GM12872 (cell line): ENCODE data around the gene KLHL36.

Experiments used
- TF ChIP-seq, protein P1 (sequence below): IDR thresholded peaks from 3 replicates; pipeline ENCODE4 v1.5.1; 2011; ENCODE audit warnings: low read depth, mild to moderate bottlenecking, low read length, moderate library complexity; ENCODE audit not compliant: insufficient read depth

Gene KLHL36

DNA sequence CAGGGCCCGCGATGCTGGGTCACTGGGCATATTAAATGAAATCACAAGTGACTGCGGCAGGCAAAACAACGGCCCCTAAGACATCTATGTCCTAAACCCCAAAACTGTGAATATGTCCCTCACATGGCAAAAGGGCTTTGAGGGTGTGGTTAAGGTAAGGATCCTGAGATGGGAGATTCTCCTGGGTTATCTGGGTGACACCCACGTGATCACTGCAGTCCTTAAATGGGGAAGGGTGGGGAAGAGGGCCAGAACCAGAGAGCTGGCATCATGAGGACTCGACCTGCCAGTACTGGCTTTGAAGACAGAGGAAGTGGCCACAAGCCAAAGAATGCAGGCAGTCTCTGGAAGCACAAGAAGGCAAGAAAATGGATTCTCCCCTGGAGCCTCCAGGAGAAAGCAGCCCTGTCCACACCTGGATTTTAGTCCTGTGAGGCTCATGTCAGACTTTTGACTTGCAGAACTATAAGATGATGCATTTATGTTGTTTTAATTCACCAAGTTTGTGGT is 42.9 kb upstream of the KLHL36 start:
- TF ChIP-seq, protein P1, sequence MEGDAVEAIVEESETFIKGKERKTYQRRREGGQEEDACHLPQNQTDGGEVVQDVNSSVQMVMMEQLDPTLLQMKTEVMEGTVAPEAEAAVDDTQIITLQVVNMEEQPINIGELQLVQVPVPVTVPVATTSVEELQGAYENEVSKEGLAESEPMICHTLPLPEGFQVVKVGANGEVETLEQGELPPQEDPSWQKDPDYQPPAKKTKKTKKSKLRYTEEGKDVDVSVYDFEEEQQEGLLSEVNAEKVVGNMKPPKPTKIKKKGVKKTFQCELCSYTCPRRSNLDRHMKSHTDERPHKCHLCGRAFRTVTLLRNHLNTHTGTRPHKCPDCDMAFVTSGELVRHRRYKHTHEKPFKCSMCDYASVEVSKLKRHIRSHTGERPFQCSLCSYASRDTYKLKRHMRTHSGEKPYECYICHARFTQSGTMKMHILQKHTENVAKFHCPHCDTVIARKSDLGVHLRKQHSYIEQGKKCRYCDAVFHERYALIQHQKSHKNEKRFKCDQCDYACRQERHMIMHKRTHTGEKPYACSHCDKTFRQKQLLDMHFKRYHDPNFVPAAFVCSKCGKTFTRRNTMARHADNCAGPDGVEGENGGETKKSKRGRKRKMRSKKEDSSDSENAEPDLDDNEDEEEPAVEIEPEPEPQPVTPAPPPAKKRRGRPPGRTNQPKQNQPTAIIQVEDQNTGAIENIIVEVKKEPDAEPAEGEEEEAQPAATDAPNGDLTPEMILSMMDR, result no peak

DNA sequence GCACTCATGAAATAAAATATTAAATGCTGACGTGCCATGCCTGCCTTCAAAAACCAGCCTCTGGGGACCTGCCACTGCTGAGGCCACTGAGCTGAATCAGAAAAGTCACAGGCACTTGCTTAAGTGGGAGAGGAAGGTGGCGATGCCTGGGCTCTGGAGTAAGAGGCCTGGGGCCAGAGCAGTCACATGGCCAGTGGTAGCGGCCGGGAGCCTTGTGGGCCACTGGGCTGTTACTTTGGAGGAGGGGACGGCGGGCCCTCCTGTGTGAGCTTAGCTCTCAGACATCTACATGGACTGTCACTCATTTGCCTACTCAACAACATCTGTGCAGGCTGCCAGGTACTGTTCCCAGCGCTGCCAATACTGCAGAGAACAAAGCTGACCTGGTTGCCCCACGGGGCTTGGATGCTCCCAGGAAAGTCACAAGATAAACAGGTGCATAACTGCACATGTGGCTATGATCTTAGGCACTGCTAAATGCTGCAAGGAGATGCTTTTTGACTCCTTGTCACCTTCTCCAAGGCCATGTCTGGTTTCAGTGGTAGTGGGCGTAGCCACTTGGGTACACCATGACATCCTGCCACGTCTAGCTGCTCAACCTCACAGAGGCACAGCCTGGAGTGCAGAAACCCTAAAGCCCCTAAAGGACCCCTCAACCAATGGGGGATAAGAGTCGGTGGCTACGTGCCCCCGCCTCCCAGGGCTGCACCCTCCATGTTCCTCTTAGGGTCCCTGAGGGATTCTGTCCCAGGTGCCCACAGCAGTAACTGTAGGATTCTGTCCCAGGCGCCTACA is 42.0 kb upstream of the KLHL36 start:
- TF ChIP-seq, protein P1, result no peak

GRCh38 chr16:84607061-84607460 is 41.2 kb upstream of the KLHL36 start:
- TF ChIP-seq, protein P1, result no peak

GRCh38 chr16:84607694-84608093 is 40.6 kb upstream of the KLHL36 start:
- TF ChIP-seq, protein P1, result no peak

GRCh38 chr16:84608282-84608681 is 40.0 kb upstream of the KLHL36 start:
- TF ChIP-seq, protein P1, result no peak

DNA sequence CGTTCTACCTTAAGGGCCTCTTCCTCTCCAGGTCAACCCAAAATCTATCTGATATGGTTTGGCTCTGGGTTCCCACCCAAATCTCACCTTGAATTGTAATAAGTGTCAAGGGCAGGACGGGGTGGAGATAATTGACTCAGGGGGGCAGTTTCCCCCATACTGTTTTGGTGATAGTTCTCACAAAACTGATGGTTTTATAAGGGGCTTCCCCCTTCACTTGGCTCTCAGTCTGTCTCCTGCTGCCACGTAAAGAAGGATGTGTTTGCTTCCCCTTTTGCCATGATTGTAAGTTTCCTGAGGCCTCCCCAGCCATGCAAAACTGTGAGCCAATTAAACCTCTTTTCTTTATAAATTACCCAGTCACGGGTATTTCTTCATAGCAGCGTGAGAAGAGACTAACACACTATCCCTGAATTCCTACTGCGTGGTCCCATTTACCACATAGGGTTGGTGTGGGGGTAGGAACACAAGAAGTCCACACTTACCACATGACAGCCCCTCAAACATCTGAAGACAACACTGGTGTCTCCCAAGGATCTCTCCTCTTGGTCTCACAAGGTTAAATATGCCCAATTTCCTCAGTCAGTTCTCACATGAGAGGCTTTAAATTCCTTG is 38.6 kb upstream of the KLHL36 start:
- TF ChIP-seq, protein P1, result no peak

DNA sequence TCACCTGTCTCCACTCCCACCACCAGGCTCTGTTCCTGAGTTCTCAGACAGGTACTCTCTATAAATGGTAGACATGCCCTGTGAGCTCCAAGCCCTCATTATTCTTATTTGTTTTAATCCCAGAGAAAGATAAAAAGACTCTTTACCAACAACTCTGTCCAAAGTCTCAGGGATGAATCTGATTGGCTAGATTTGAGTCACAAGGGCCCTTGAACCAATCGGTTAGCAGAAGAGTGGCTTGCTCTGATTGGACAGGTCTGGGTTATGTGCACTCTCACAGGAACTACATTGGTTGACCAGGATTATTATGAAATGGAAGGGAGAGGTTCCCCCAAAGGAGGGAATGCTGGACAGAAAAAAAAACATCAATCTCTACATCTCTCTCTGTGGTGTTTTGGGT is 37.9 kb upstream of the KLHL36 start:
- TF ChIP-seq, protein P1, result no peak
